Stimulated activated CD4-positive, alpha-beta T cell treated with anti-CD3 and anti-CD28 coated beads, Interleukin-1b, Interleukin-23, amount 100 ng/mL, for 48 hours (primary cell): Measurements from ENCODE around the gene ATAD3C.
"Not testable (repeated sequence)": the region's sequence is repeated elsewhere in the genome, so short reads cannot be mapped to it uniquely, and the experiment has no call there.

ENCODE experiments used
- DNase-seq: peaks from one replicate; pipeline ENCODE4 v3.0.0-alpha.2; 2020

ATAD3C gene

DNA sequence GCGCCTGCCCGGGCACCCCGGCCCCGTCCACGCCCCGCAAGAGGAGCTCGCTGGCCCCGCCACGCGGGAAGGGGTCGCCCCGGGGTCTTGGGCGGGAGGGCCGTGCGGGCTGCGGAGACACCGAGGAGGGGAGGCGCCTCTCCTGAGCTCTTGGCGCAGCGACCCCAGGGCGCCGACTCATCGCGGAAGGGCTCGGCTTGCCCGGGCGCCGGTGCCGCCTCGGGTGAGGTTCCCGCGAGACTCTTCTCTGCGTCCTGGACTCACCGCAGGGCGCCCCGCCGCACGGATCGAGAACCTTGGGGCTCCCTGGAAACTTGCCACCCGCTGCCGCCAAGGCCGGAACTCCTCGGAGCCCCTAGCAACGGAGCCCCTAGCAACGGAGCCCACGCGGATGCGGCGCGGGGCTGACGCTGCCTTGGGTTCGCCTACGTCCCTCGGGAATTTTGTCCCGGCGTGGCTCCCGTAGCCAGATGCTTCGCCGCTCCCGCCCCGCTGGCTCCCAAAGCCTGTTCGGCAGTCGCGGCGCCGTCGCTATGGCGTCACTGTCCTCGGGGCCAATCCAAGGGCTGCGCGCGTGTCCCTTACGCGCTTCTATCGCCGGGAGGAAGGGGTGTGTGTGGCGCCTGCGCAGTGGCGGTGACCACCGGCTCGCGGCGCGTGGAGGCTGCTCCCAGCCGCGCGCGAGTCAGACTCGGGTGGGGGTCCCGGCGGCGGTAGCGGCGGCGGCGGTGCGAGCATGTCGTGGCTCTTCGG is 62.2 kb downstream of the ATAD3C start, which contains the start of gene ATAD3A:
ATAD3A (plus strand) TSS at position 630 of the 753 bp plus-strand sequence; CDS start at position 737, 107 bp downstream.
- DNase-seq, result peak; percentile 97

DNA sequence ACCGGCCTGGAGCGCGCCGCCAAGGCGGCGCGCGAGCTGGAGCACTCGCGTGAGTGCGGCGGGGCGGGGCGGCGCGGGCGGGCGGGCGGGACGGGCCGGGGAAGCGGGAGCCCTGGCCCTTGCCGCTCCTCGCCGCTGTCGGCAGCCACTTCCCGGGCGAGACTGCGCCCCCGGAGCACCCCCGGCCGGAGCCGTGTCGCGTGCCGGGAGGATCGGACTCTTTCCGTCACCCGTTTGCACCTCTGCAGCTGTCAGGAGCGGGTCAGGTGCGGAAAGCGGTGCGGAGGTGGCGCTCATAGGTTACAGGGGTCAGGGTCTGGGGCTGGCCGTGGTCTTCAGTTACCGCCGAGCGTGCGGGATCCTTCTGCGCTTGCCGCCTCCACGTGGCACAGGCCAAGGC is 62.9 kb downstream of the ATAD3C start:
- DNase-seq, result not testable (repeated sequence)

DNA sequence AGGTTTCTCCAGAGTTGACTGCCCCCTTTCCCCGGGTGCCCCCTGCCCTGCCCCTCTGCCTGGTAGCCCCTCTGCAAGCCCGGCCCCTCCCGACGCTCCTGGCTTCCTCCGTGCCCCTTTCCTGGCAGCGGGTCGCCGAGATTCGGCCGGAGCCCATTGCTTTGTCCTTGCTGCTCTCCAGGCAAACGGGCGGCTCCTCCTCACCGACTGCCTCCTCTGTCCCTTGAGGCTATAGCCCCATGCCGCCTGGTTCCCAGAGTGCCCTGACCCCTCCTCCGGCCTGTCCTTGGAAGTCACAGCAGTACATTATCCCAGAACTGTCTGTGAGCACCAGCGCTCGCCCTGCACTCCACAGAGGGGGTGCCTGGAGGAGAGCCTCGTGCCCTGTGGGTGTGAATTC is 64.2 kb downstream of the ATAD3C start:
- not testable (repeated sequence) for DNase-seq

- DNase-seq, result not testable (repeated sequence)
Measured at GRCh38 chr1:1514376-1514775, 64.9 kb downstream of the ATAD3C start.

- not testable (repeated sequence) for DNase-seq
Measured at GRCh38 chr1:1516923-1517322, 67.4 kb downstream of the ATAD3C start.

DNA sequence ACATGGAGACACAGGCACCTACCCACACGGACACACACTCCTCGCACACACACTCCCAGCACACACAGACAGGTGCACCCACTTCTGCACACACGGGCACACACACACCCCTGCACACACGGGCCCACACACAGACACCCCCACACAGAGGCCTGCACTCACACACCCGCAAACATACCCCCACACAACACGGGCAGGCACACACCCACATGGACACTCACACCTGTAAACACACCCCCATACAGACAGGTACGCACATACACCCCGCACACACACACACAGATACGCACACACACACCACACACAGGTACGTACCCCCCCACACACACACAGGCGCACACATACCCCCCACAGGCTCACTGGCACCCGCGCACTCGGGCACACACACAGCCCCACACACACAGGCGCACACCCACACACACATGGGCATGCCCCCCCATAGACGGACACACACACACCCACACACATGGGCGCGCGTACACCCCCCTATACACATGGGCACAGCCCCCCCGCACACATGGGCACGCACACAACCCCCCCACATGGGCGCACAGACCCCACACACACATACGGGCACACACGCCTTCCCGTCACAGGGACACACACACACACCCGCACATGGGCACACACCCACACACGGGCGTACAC is 68.6 kb downstream of the ATAD3C start:
- no peak for DNase-seq

DNA sequence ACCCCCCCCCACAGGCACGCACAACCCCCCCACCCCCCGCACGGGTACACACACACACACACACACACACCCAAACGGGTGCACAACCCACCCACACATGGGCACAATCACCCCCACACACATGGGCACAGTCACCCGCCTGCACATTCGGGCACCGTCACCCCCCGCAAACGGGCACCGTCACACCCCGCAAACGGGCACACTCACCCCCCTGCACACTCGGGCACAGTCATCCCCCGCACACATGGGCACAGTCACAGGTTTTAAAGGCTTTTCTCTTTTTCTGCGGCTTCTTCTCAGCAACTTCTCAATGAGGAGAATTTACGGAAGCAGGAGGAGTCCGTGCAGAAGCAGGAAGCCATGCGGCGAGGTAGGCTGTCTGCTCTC is 69.1 kb downstream of the ATAD3C start:
- DNase-seq, result not testable (repeated sequence)
